NCI-H1694 (cell line): ENCODE measurements around the gene DPY19L1.
A peak's percentile ranks its signal among the peaks of the same experiment; 100 is the strongest.
"Not testable (repeated sequence)": the region's sequence is repeated elsewhere in the genome, so short reads cannot be mapped to it uniquely, and the experiment has no call there.

Experiments
- DNase-seq: peaks from one replicate; lab custom pipeline; 2025; lab: John Stamatoyannopoulos, UW

DPY19L1 gene

DNA sequence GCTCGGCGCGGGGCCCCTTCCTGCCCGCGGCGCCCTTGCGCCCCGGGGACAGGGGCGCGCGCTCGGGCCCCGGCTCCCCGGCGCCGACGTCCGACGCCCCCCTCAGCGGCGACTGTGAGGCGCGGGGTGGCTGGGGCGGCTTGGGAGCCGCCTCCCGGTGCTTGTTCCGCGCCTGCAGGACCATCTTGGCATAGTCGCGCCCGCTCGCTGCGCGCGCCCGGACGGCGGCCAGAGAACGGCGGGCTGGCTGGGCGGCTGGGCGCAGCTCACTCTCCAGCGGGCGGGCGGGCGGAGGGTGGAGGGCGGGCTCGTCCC, at the start of gene DPY19L1:
Gene DPY19L1, minus strand, starts transcription at position 275 of the 315 bp plus-strand sequence. Its CDS starts 91 bp downstream, at position 184.
- DNase-seq: no peak

DNA sequence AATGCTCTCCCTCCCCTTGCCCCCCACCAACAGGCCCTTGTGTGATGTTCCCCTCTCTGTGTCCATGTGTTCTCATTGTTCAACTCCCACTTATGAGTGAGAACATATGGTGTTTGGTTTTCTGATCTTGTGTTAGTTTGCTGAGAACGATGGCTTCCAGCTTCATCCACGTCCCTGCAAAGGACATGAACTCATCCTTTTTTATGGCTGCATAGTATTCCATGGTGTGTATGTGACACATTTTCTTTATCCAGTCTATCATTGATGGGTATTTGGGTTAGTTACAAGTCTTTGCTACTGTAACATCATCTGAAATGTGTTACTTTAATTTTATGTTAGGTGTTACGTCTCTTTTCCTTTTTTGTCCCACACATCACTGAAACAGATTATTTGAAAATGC, 42.2 kb upstream of the DPY19L1 start:
- not testable (repeated sequence) for DNase-seq

DNA sequence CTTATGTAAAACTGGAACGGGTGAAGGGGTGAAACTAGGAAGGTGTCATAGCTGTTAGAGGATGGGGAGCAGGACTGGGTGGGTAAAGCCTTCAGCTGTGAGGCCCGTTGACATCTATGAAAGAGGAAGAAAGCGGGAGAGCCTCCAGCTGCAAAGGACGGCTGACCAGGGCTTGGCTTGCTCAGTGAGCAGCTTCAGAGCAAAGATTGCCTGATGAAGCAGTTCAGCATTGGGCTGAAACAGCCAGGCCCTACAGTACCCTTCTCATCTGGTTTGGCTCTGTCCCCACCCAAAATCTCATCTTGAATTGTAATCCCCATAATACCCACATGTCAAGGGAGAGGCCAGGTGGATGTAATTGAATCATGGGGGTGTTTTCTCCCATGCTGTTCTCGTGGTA, 36.7 kb upstream of the DPY19L1 start:
- not testable (repeated sequence) for DNase-seq

DNA sequence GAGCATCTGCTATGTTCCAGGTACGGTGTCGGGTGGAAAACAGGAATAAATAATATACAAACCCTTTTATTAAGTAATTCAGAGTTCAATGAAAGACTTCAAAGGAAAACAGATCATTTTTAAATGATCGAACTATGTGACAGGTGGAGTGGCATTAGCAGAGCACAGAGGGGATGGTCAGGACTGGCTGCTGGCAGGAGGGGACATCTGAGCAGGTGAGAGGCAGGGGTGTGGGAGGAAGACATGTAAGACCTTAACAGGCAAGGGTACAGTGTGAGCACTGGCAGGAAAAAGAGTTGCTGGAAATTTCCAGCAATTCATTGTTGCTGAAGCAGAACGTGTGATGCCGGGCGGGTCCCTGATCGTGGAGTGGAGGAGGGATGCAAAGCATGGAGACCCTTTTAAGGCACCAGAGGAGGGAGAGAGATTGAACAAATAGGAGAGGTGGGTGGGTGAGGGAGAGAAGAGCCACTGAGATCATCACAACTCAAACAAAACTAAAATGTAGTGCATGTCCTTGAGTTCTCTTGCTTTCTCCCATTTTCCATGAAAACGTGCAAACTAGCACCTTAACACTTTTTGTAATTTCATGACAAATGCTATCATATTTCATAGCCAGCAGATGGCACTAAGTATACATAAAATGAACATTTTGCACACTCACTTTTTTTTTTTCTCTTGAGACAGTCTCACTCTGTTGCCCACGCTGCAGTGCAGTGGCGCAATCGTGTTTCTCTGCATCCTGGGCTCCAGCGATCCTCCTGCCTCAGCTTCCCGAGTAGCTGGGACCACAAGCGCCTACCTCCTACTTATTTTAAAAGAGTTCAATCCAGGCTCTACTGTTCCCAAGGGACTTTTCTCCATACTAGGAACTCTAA, 35.9 kb upstream of the DPY19L1 start:
- peak; percentile 38 for DNase-seq

DNA sequence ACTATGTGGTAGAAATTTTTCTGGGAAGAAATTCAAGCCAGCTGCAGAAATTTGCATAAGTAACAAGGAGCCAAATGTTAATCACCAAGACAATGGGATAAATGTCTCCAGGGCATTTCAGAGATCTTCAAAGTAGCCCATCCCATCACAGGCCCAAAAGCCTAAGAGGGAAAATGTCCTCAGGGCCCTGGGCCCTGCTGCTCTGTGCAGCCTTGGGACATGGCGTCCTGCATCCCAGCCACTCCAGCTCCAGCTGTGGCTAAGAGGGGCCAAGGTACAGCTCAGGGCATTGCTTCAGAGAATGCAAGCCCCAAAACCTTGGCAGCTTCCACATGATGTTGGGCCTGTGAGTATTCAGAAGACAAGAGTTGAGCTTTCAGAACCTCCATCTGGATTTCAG, 31.8 kb upstream of the DPY19L1 start:
- not testable (repeated sequence) for DNase-seq

DNA sequence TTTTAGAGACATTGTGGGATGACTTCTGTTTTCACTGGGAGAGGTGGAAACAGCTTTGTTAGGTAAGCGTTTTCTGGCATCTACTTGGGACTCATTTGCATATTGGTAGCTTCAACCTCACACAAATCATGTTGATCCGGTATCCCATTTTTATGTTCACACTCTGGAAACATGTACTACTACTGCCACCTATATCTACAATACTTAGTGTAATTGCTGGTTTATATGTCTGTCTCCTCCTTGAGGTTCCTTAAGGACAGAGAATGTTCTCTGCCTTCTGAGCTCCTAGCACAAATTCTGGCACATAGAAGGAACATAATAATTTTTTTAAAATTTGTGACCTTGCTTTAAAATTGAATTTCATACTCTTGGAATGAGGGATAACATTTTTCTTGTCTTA, 28.1 kb upstream of the DPY19L1 start:
- not testable (repeated sequence) for DNase-seq

DNA sequence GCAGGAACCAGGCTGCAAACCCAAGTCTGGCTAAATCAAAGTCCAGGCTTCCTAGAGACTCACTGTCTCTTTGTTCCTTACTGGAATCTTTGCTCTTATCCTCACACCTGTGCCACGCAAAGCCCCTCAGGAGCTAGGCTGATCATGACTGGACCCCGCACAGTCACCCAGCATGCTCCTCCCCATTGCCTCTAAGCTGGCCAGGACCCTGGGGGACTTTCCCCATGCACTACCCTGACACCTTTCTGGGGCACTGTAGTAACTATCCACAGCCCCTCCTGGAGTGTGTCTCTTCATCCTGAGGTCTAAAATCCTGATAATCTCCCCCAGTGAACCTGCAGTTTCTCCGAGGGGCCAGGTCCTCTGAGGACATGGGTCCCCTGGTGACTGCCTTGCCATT, 21.3 kb upstream of the DPY19L1 start:
- DNase-seq: not testable (repeated sequence)

DNA sequence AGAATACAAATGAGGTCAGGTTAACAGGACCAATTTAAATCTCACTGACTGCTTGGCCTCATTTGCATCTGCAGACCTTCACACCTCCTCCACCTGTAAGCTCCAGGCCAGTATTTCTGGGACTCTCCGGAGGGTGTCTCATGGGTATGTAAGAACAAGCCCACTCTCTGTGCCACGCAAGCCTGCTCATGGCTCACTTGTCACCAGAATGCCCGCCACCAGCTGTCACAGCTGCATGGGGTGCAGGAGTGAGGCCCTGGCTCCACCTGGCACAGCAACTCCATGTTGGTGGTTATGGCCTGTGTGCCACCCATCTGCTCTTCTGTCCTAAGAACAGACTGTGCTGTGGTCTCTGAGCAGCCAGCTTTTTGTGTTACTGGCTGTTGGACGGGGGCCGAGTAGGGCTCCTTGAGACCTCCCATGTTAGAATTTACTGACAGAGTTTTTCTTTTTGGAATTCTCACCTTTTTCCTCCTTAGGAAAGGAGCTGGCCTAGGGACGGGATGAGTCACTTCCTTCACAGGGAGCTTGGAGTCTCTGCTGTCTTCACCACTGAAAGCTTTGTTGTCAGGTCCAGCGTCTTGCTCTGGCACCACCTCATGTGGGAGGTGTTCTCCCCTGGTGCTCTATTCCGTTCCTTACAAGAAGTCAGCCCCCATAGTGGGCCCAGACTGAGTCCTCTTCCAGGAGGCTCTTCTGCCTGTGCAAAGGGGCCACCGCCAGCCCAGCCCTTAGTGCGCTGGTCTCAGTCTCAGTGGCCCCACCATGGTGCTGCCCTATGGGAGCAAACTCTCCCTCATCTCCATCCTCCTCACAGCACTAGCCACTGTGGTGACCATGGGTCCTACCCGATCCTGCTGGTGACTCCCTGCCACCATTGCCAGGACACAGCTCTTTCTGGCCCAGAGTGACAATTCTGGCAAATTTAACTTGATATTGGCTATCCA, 20.5 kb upstream of the DPY19L1 start:
- DNase-seq: peak; percentile 73

DNA sequence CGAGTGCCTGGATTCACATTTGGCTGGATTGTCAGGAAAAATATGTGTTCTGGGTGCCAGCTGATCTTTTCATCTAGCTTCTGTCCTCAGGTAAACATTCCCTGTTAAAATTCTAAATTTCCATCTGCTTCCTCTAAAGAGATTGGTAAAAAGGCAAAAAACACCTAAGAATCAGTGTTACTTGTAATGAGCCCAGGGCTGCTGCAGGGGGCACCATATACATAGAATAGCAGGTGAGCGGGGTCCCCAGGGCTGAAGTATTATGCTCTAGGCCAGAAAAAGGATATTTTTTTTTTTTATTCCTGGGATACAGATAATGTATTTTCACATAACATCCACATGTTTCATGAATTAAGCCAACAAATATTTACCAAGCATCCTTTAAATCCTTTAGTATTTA, 18.4 kb upstream of the DPY19L1 start:
- DNase-seq: peak; percentile 11

DNA sequence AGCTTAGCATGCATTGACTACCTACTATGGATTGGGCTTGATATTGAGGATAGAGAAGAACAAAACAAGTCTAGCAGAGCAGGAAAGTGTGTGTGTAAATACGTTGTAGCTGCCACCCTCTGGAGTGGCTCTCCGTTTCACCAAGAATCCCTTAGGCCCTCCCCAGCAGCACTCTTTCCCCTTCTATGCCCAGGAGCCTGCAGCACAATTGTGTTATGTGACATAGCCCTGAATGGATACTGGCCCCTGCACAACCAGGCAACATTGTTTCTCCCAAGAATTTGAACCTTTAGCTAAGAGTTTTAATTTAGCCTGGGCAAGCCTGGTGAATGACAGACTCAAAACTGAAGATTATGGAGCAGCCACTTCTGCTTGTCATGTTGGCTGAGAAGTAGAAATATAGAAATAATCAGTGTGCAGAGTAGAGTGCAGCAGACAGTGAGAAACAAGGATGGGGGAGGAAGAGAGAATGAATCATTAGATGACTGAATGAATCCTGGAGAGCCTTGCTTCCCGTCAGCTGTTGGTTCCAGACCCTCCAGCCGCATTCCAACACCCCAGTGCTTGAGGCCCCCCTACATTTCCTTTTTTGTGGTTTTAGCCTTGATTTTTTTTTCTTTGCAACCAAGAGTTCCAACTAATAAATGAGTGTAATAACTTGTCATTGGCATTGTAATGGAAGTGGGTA, 16.3 kb upstream of the DPY19L1 start:
- not testable (repeated sequence) for DNase-seq

DNA sequence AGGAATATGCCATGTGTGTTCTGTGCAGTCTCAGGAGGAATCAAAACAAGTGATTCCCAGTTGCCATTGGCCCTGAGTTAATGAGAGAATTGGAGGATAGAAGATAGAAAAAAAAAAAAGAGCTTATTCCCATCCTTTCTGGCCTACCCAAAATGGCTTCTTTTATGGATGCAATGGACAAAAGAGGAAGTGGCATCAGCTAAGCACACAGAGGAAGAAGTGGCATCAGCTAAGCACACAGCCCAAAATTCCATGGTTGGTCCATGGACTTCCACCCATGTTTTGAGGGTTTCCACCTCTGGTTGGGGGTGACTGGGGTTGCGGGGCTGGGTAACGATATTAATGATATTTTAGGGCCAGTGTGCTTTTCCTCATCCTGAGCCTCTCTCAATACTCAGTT, 11.1 kb upstream of the DPY19L1 start:
- not testable (repeated sequence) for DNase-seq

DNA sequence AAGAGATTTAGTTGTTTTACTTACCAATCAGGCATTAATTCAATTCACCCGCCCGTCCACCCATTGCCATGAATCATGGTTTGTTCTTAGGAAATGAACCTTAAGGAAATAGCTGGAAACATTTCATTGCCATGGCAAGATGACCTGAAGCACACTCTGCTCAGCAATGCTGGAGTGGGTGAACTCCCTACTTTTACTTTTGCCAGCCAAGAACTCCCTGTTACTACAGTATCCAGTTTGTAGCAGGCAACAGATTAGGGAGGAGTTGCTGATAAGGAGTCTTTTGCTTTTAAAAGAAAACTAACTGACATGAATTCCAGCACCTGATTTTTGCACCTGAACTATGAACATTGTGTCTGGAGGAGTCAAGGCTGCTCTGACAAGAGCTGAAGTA, 10.6 kb upstream of the DPY19L1 start:
- DNase-seq: not testable (repeated sequence)

DNA sequence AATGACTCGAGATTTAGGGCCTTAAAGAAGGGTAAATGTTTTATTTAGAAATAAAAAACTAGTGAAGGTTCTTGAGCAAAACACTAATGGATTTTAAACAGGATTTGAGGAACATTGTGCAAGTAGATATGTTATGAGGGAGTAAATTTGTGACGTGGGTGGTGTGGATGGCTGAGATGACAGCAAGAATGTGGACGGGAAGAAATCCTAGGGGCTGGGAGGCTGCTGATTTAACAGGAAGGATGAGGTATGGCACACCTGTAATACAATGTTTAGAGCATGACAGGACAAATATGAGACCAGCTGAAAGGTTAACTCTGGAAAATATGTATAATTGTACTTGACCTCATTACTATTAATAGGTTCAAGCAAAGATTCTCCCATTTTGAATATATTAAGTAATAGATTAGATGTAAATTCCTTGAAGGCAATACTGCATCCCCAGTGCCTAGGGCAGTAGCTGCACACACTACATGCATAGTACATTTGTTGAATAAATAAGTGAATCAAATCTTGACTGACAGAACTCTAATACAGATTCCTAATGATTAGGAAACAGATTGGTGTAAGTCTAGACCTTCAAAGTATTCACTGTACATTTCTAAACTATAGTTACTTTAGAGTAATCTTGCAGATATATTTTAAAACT, 10.1 kb upstream of the DPY19L1 start:
- DNase-seq: not testable (repeated sequence)

DNA sequence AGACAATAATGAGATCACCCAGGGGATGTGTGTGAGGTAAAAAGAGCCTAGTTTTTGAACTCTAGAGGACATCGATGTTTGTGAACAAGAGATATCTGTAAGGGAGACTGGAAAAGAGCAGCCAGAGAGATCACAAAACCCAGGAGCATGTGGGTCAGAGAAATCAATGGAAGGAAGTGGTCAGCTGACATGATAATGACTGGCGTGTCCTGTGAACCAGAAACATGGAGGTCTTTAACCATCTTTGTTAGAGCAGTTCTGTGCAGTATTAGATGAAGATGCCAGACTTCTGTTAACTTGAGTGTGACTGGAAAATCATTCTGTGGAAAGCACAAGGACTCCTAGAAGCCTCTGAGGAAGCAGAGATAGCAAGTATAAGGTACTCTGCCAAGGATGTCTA, 6.0 kb upstream of the DPY19L1 start:
- not testable (repeated sequence) for DNase-seq

DNA sequence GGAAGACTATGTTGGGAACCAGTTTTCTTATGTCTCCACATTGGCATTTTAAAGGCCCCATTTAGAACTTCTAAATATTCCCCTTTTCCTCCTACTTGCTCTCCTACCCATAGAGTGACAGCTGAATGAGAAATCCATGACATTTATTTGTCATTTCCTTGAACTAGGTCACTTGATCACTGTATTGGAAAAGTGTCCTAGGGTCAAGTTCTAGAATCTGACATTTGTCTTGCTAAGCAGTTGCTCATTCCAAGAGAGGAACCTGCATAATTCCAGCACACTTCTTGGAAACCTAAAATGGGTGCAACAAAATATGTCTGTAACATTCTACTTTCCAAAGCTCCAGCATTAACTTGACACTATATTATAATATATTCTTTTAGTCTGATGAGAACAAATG, 3.6 kb upstream of the DPY19L1 start:
- DNase-seq: no peak

DNA sequence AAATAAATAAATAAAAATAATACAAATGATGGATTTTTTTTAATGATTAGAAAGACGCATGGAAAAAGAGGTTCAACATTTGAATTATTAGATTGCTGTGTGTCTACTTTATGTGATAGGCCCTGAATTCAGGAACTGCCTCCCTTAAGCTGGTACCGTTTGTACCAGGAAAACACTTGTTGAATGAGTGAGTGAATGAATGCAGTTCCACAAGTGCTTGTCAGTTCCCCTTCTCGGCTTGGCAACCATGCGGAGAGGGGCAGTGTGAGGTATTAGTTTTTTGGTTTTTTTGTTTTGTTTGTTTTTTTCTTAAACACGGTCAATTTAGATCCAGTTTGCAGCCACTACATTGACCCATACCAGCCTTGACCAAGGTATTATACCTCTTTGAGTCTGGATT, 2.1 kb upstream of the DPY19L1 start:
- no peak for DNase-seq

DNA sequence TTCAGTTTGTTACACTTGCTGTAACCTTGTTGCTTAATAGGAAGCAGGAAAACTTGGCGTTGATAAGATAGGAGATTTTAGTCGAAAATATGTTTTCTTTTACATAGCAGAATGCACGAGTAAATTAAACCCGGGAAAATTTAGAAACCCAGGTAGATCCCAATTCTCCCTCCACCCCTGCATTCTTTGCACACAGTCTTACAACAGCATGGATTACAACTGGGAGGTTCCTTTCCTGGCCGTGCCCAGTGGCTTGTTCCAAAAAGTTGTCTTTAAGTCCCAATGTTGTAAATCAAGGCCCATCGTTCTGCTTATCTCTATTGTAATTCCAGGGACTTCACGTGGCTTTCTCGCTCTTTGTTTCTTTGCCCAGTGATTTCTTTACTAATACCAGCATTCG, 1.1 kb upstream of the DPY19L1 start:
- DNase-seq: no peak

DNA sequence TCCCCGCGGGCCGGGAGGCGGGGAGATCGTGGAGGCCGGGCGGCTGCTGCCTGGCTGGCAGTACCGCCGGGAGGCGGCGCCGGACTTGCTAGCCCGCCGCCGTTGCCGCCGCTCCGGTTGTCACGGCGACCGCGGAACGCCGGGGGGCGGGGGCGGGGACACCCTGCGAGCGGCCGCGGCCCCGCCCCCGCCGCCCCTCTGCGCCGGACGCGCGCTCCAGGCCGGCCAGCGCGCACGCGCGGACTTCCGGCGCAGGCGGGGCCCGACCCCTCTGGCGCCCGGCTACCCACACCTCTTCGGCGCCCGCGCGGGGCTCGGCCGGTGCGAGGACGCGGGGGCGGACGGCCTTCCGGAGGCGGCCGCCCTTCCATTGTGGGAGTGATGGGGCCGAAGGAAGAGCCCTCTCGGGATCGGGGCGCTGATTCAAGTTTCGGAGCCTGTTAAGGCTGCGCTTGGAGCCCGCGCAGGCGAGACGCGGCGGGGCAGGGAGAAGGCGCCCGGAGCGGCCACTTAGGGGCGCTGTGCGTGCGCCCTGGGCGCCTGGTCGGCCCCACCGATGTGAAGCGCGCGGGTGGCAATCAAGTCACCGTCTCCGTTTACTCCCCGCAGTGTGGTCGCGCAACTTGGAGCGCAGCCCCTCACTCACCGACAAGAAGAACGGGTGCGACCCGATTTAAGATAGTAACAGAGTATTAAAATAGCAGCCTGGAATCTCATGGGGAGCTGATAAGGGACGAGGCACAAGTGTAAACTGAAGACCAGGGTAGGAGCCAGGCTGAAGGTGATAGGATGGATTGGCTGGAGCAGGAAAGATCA, 449 bp upstream of the DPY19L1 start:
- DNase-seq: peak; percentile 79

DNA sequence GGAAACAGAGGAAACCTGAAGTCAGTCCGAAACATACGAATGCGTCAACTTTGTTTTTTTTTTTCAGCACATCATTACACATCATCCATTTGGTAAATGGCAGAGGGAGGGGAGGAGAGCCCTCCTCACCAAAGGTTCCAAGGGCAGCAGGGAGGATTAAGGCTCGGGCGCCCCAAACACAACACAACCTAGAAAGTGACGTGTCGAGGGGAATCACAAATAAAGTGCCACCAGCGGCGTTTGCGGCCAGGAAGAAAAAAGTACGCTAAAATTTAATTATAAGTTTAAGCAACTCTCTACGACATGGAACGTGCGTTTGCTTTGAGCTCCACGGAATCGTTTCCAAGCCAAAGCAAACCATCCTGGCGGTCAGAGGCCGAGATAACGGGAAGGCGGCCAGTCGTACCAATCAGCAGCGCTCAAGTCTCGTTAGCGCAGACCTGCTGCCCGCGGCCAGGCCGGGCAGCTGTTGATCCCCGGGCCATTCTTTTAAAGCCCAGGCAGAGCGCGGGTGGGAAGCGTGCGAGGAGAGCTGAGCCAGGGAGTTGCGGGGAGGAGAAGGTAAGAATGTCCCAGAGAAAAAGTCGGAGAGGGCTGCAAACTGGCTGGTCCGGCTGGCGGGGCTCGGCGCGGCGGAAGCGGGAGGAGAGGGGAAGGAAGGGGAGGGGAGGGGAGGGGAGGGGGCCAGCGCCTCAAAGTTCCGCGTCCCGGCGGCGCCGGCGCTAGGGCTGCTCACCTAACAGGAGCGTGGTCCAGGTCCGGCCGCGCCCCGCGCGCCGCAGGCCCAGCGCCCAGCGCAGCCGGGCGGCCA, 719 bp downstream of the DPY19L1 start:
- DNase-seq: no peak

DNA sequence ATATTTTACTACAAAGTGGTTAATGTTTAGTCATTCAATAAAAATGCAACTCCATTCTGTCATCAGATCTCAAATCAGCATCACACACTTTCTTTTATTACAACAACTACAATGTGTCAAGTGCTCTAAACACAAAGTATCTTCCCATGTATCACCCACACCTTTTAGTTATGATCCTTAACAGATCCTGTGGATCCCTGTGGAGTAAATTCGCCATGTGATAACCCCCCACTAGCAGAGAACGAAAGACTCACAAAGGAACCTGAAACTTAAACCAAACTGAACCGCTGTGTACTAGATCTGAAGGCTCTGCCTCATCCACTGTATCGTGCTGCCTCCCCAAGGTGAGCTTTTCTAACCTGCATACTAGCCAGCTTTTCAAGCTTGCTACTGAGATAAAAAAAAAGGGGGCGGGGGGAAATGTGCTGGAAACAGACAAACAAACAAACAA, 1.7 kb downstream of the DPY19L1 start:
- DNase-seq: peak; percentile 19
